Fibroblast of skin of left biceps (primary cell): ENCODE data around the gene ANOS1.
"Not testable (repeated sequence)": the region's sequence is repeated elsewhere in the genome, so short reads cannot be mapped to it uniquely, and the experiment has no call there.

Experiments used
- DNase-seq, 2 experiments: peaks; one replicate each; pipeline ENCODE4 v3.0.0-alpha.2; 2013; ENCODE audit warnings: low read depth in 2 of 2

Gene ANOS1, protein sequence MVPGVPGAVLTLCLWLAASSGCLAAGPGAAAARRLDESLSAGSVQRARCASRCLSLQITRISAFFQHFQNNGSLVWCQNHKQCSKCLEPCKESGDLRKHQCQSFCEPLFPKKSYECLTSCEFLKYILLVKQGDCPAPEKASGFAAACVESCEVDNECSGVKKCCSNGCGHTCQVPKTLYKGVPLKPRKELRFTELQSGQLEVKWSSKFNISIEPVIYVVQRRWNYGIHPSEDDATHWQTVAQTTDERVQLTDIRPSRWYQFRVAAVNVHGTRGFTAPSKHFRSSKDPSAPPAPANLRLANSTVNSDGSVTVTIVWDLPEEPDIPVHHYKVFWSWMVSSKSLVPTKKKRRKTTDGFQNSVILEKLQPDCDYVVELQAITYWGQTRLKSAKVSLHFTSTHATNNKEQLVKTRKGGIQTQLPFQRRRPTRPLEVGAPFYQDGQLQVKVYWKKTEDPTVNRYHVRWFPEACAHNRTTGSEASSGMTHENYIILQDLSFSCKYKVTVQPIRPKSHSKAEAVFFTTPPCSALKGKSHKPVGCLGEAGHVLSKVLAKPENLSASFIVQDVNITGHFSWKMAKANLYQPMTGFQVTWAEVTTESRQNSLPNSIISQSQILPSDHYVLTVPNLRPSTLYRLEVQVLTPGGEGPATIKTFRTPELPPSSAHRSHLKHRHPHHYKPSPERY

DNA sequence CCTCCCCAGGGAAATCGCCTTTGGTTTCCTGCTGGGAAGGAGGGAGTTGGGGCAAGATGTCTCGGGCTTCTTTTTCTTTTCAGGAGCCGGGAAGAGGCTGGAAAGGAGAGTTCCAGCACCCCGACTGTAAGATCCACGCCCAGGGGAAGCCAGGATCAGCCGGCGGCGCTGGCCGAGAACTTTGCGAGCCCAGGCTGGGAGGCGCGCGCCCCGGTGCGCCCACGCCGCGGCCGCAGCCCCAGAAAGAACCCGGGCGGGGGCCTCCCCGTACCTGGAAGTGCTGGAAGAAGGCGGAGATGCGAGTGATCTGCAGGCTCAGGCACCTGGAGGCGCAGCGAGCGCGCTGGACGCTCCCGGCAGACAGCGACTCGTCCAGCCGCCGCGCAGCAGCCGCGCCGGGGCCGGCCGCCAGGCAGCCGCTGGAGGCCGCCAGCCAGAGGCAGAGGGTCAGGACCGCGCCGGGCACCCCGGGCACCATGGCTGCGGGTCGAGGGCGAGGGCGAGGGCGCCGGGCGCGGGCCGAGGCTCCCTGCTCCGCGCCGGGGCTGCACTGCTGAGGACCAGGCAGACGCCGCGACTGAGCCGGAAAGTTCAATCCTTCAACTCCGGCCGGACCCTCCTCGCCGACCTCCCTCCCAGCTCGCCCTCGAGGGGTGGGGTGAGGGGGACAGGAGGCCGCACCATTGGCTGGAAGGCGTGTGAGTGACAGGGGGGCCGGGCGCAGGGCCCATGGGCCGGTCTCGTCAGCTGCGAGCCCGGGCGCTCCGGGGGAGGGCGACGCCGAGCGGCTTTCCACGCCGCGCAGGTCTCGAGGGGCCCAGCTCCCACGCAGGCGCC is at the start of gene ANOS1:
Gene ANOS1 (minus strand): TSS at position 579 of the 837 bp plus-strand sequence. CDS start 101 bp downstream, at position 478.
- no peak for DNase-seq

DNA sequence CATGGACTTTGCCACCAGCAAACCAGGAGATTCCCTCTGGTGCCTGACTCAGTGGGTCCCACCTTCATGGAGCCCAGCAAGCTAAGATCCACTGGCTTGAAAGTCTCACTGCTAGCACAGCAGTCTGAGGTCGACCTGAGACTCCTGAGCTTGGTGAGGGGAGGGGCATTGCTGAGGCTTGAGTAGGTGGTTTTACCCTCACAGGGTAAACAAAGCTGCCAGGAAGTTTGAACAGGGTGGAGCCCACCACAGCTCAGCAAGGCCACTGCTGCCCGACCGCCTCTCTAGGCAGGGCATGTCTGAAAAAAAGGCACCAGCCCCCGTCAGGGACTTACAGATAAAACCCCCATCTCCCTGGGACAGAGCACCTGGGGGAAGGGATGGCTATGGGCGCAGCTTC is 41.2 kb upstream of the ANOS1 start:
- no peak for DNase-seq

DNA sequence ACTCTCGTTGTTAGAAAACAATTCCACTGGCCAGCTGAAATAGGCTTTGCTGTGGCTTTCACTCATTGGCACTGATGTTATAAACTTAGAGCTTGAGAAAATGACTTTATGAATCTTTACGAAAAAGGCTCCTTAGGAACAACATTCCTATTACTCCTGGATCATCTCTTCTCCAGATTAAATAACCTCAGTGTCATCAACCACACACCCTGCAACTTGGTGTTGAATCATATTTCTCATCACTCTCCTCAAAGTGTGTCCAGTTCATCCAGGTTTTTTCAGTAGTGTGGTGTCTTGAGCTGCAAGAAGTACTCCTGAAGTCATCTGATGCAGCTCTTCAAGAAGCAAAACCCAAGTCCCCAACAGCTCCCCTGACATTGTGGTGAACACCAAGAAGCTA is 28.1 kb upstream of the ANOS1 start:
- no peak for DNase-seq

DNA sequence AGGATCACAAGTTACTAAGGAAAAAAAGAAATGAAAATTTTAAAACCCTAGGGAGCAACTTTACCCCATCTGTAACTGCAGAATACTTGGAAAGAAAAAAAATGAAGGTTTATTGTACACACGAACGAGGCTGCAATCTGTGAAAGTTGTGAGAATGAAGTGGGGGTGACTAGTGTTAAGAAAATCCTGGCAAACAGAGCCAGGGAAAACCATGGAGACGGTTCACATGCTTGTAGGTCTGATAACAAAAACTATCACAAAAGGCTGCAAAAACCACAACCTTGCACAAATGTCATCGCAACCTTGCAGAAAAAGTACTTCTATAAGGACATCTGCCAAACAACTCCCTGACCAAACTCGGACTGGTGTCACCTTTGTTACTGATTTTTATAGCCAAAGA is 26.8 kb upstream of the ANOS1 start:
- DNase-seq: not testable (repeated sequence)

- DNase-seq: not testable (repeated sequence)
Measured at GRCh38 chrX:8757609-8758389, 25.9 kb upstream of the ANOS1 start.

DNA sequence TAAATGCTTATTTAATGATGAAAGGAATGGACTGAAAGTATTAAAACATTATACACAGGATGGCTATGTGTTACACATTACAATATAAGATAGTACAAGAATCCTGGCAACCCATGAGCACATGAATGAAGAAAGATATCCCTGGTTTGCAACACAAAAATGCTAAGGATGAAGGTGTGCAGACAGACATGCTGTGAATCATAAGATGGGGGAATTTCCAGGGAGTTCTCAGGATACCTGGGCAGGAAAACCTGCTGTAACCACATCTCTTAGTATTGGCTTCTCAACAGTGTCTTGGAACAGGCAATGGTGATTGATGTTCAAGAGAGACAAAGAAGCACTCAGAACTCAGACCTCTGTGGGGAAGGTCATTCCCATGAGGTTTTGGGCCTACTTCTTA is 23.9 kb upstream of the ANOS1 start:
- no peak for DNase-seq

- no peak for DNase-seq
Measured at GRCh38 chrX:8755116-8755515, 23.2 kb upstream of the ANOS1 start.

- DNase-seq: no peak
Measured at GRCh38 chrX:8749697-8750096, 17.8 kb upstream of the ANOS1 start.

DNA sequence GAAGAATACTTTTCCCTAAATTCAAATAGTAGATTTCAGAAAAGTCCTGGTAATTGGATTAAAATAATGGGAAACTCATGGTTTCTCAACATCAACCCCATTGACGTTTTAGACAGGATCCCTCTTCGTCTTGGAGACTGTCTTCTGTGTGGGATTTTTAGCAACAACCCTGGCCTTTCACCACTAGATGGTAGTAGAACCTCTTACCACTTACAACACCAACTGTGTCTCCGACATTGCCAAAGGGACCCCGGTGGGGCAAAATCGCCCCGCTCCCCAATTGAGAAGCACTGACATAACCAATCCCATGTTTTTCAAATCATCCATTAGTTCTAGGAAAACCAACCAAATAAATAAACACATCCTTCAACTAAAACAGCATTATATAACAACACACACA is 16.9 kb upstream of the ANOS1 start:
- DNase-seq: no peak

DNA sequence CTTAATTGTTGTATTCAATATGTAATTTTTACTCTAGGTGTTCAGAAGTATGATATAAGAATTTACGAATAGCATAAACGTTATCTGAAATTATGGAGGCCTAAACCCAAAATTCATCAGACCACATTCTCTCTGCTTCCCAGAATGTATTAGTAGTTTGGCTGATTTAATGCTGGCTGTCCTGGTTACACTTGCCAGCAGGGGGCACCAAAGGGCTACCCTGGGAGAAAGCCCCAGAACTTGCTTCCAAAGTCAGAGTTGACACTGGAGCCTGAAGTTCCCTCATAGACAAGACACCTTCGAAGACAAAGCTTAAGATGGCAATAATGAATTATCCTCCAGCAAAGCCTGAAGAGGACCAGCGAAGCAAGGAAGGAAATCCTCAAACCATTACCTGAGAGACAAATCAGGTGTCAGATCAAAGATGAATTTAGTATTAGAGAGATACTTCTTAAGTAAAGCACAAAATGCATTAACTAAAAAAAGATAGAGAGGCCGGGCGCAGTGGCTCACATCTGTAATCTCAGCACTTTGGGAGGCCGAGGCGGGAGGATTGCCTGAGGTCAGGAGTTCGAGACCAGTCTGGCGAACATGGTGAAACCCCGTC is 11.3 kb upstream of the ANOS1 start:
- DNase-seq: no peak

DNA sequence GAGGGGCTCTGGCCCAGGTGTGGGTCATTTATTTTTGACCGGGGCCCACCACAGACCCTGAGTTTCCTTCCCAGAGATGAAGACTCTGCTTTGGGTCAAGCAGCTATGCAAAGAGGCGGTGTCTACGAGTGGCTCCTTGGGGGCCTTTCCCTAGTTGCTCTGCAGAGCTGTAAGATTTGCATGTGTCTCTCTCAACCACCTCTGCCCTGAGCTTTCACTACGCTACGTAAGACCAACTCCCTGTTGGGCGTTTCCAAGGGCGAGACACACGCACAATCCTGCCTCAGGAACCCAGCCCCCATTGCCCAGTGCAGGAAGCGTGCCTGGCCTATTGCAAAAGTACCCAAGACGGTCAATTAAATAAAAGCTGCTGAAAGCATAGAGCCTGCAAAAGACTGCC is 10.0 kb upstream of the ANOS1 start:
- no peak for DNase-seq

GRCh38 chrX:8738588-8739189 is 6.8 kb upstream of the ANOS1 start:
- DNase-seq: no peak

DNA sequence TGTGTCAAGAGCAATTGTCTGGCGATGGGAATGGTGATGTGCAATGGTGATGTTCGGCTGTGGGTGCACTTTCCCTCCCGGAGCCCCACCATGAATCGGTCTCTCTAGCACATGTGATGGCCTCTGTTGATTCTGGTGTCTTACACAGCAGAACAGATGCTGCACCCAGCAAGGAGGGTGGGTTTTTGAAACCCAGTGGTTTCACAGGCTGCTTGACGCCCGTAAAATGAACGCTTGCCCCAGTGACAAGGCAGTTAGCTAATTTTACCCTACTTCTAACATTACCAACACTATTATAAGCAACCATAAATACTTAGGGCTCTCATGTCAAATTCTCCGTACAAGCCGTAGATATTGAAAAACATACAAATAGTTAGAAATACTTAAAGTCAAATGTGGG is 5.9 kb upstream of the ANOS1 start:
- DNase-seq: no peak

- DNase-seq: no peak
Measured at GRCh38 chrX:8730812-8731558, 952 bp downstream of the ANOS1 start.

GRCh38 chrX:8729811-8730210 is 2.1 kb downstream of the ANOS1 start:
- DNase-seq: no peak

- no peak for DNase-seq
Measured at GRCh38 chrX:8728932-8729535, 2.9 kb downstream of the ANOS1 start.

DNA sequence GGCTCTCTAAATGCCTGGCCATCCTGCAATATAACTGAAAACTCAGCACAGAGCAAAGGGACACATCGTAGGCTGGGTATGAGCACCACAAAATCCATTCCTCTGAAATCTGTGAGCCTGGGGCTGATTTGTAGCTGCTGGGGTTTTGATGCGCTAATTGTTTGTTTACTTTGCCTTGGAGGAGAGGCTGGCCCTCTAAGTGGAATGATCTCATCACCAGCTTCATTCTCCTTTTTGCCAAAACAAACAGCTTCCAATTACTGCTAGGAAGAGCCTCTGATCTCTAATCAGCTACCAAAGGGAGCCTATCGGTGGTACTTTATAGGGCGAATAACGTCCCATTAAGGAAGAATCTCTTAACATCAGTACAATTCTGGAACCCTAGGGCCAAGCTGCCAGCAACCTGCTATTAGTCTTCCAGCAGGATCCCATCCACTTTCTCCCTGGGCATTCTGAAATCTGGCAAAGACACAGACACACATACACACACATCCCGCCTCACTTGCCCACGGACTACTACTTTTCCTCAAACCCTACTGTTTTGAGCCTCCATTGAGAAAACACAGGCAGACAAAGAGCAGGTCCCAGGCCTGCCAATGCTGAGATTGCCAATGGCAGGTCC is 5.8 kb downstream of the ANOS1 start:
- DNase-seq: no peak

GRCh38 chrX:8724300-8724699 is 7.6 kb downstream of the ANOS1 start:
- no peak for DNase-seq

DNA sequence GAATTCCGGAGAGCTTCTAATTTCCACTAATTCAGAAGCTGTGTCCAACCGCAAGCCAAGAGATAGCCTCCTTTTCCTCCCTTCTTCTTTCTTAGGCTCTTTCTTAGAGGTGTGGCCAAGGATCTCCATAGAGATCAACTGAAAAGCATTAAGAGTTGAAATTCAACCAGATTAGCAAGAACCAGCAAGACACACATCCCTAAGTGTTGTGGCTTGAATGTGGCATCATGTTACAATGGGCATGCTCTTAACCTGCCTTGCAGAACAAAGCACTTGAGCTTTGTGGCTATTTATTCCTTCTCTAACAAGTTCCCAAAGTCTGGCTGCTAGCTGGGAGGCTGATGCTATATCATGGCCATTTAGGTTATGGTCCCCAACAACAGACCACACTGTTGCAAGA is 10.4 kb downstream of the ANOS1 start:
- no peak for DNase-seq
